GM19452 (cell line): ENCODE measurements around the gene UBE2O.

Experiments
- ATAC-seq: cut with Tn5 transposase; IDR thresholded peaks from one replicate; pipeline ENCODE4 v1.9.1; 2021; ENCODE audit not compliant: unreplicated experiment

The UBE2O gene

GRCh38 chr17:76487451-76488192, 34.7 kb upstream of the UBE2O start:
- ATAC-seq, result no peak

GRCh38 chr17:76485569-76485968, 32.6 kb upstream of the UBE2O start:
- no peak for ATAC-seq

- ATAC-seq, result no peak
Observed at GRCh38 chr17:76484228-76484725, 31.3 kb upstream of the UBE2O start.

GRCh38 chr17:76481071-76481655, 28.2 kb upstream of the UBE2O start:
- ATAC-seq, result no peak

GRCh38 chr17:76480632-76481031, 27.7 kb upstream of the UBE2O start:
- ATAC-seq, result no peak

GRCh38 chr17:76479515-76480060, 26.6 kb upstream of the UBE2O start:
- ATAC-seq, result no peak

GRCh38 chr17:76478730-76479514, 26.0 kb upstream of the UBE2O start:
- ATAC-seq, result no peak

GRCh38 chr17:76478097-76478496, 25.1 kb upstream of the UBE2O start:
- ATAC-seq, result no peak

GRCh38 chr17:76477576-76477975, 24.6 kb upstream of the UBE2O start:
- ATAC-seq, result no peak

- no peak for ATAC-seq
Observed at GRCh38 chr17:76476736-76477135, 23.8 kb upstream of the UBE2O start.

GRCh38 chr17:76475302-76475701, 22.4 kb upstream of the UBE2O start:
- no peak for ATAC-seq

- no peak for ATAC-seq
Observed at GRCh38 chr17:76474894-76475293, 21.9 kb upstream of the UBE2O start.

- no peak for ATAC-seq
Observed at GRCh38 chr17:76474238-76474637, 21.3 kb upstream of the UBE2O start.

- no peak for ATAC-seq
Observed at GRCh38 chr17:76473541-76473985, 20.6 kb upstream of the UBE2O start.

GRCh38 chr17:76472726-76473125, 19.8 kb upstream of the UBE2O start:
- no peak for ATAC-seq

GRCh38 chr17:76472258-76472645, 19.3 kb upstream of the UBE2O start:
- no peak for ATAC-seq

- no peak for ATAC-seq
Observed at GRCh38 chr17:76471498-76472257, 18.7 kb upstream of the UBE2O start.

GRCh38 chr17:76469991-76470739, 17.2 kb upstream of the UBE2O start:
- no peak for ATAC-seq

GRCh38 chr17:76469076-76469990, 16.4 kb upstream of the UBE2O start:
- ATAC-seq, result no peak
